H9 (cell line): ENCODE measurements around the gene ACKR3. TPM values are rescaled to one million over a fixed set of nuclear protein-coding genes. Genes with fewer than 3 reads are reported as not detected.

ENCODE experiments used
- DNase-seq: peaks from one replicate; pipeline ENCODE4 v3.0.0-alpha.2; 2017
- H2AFZ ChIP-seq: one replicate; pipeline ENCODE4 v1.6.1; 2013; ENCODE audit warnings: mild to moderate bottlenecking, low read length, control low read depth, moderate library complexity
- H2AK5ac ChIP-seq: 2 replicates; pipeline ENCODE4 v1.6.1; 2013; ENCODE audit warnings: low read length, control low read depth, mixed read lengths; ENCODE audit not compliant: insufficient read length
- H2BK120ac ChIP-seq: one replicate; pipeline ENCODE4 v1.6.1; 2013; ENCODE audit warnings: low read depth, mild to moderate bottlenecking, low read length, control low read depth, inconsistent platforms; ENCODE audit not compliant: poor library complexity, severe bottlenecking
- H2BK12ac ChIP-seq: 2 replicates; pipeline ENCODE4 v1.6.1; 2013; ENCODE audit warnings: low read length, control low read depth, mixed read lengths, low read depth; ENCODE audit not compliant: insufficient read length
- H2BK15ac ChIP-seq: 2 replicates; pipeline ENCODE4 v1.6.1; 2013; ENCODE audit warnings: low read depth, low read length, control low read depth
- H2BK20ac ChIP-seq: one replicate; pipeline ENCODE4 v1.6.1; 2013; ENCODE audit warnings: low read depth, mild to moderate bottlenecking, low read length, control low read depth, inconsistent platforms; ENCODE audit not compliant: poor library complexity, severe bottlenecking
- H2BK5ac ChIP-seq: 2 replicates; pipeline ENCODE4 v1.6.1; 2013; ENCODE audit warnings: low read length, control low read depth, mixed read lengths; ENCODE audit not compliant: insufficient read length
- H3K14ac ChIP-seq: 2 replicates; pipeline ENCODE4 v1.6.1; 2013; ENCODE audit warnings: low read length, control low read depth; ENCODE audit not compliant: insufficient read depth
- H3K18ac ChIP-seq: 2 replicates; pipeline ENCODE4 v1.6.1; 2013; ENCODE audit warnings: low read depth, mild to moderate bottlenecking, mixed read lengths, low read length, control low read depth; ENCODE audit not compliant: insufficient read length
- H3K23ac ChIP-seq: 2 replicates; pipeline ENCODE4 v1.6.1; 2013; ENCODE audit warnings: low read length, control low read depth, mixed read lengths, low read depth; ENCODE audit not compliant: insufficient read length
- H3K23me2 ChIP-seq: 2 replicates; pipeline ENCODE4 v1.6.1; 2013; ENCODE audit warnings: low read depth, mild to moderate bottlenecking, mixed read lengths, low read length, control low read depth; ENCODE audit not compliant: insufficient read length, poor library complexity, severe bottlenecking
- H3K27ac ChIP-seq: 2 replicates; pipeline ENCODE4 v1.5.1; 2013; ENCODE audit warnings: low read length, control low read depth, mixed read lengths, low read depth; ENCODE audit not compliant: insufficient read length
- H3K27me3 ChIP-seq: 2 replicates; pipeline ENCODE4 v1.6.1; 2013; ENCODE audit warnings: low read length, control low read depth, inconsistent platforms; ENCODE audit not compliant: insufficient read depth
- H3K4ac ChIP-seq: 2 replicates; pipeline ENCODE4 v1.6.1; 2013; ENCODE audit warnings: low read depth, mild to moderate bottlenecking, control low read depth, inconsistent platforms, low read length, moderate library complexity
- H3K4me1 ChIP-seq: 2 replicates; pipeline ENCODE4 v1.6.1; 2013; ENCODE audit warnings: low read length, control low read depth, inconsistent platforms; ENCODE audit not compliant: insufficient read depth
- H3K4me2 ChIP-seq: 2 replicates; pipeline ENCODE4 v1.6.1; 2013; ENCODE audit warnings: low read length, control low read depth, mixed read lengths; ENCODE audit not compliant: insufficient read length, insufficient read depth
- H3K56ac ChIP-seq: 2 replicates; pipeline ENCODE4 v1.6.1; 2013; ENCODE audit warnings: low read depth, mild to moderate bottlenecking, mixed read lengths, low read length, control low read depth; ENCODE audit not compliant: insufficient read length
- H3K79me1 ChIP-seq: 2 replicates; pipeline ENCODE4 v1.6.1; 2013; ENCODE audit warnings: low read depth, mild to moderate bottlenecking, moderate library complexity, low read length, control low read depth, inconsistent platforms; ENCODE audit not compliant: insufficient read depth, poor library complexity, severe bottlenecking
- H3K79me2 ChIP-seq: 2 replicates; pipeline ENCODE4 v1.6.1; 2013; ENCODE audit warnings: low read length, control low read depth, inconsistent platforms; ENCODE audit not compliant: insufficient read depth
- H3K9ac ChIP-seq: 2 replicates; pipeline ENCODE4 v1.6.1; 2013; ENCODE audit warnings: low read length, control low read depth, mixed read lengths; ENCODE audit not compliant: insufficient read length; ENCODE audit errors: extremely low read depth
- H3K9me3 ChIP-seq: one replicate; pipeline ENCODE4 v1.6.1; 2013; ENCODE audit warnings: low read depth, low read length, inconsistent platforms; ENCODE audit not compliant: control insufficient read depth
- H3T11ph ChIP-seq: one replicate; pipeline ENCODE4 v1.6.1; 2013; ENCODE audit warnings: mild to moderate bottlenecking, low read length, control low read depth, inconsistent platforms
- H4K20me1 ChIP-seq: one replicate; pipeline ENCODE4 v1.6.1; 2013; ENCODE audit not compliant: control insufficient read depth, insufficient read length, insufficient read depth
- H4K5ac ChIP-seq: 2 replicates; pipeline ENCODE4 v1.6.1; 2013; ENCODE audit warnings: low read depth, mild to moderate bottlenecking, mixed read lengths, low read length, control low read depth; ENCODE audit not compliant: insufficient read length
- H4K8ac ChIP-seq: replicated peaks from 2 replicates; pipeline ENCODE4 v1.6.1; 2013; ENCODE audit warnings: low read length, control low read depth, mixed read lengths, low read depth; ENCODE audit not compliant: insufficient read length
- H4K91ac ChIP-seq: 2 replicates; pipeline ENCODE4 v1.6.1; 2013; ENCODE audit warnings: low read depth, mild to moderate bottlenecking, moderate library complexity, mixed read lengths, low read length, control low read depth; ENCODE audit not compliant: insufficient read length
- H3K27ac Mint-ChIP-seq, 3 experiments: 2 replicates in 2 of 3; 3 replicates in 1 of 3; pipeline ENCODE4 v1.8.0; 2020 to 2021; ENCODE audit warnings: mixed read lengths in 3 of 3, mild to moderate bottlenecking in 1 of 3, moderate library complexity in 1 of 3
- H3K27me3 Mint-ChIP-seq: 2 replicates; pipeline ENCODE4 v1.8.0; 2021; ENCODE audit warnings: low read depth, mild to moderate bottlenecking, moderate library complexity, mixed read lengths
- H3K36me3 Mint-ChIP-seq, 3 experiments: 2 replicates in 2 of 3; 3 replicates in 1 of 3; pipeline ENCODE4 v1.8.0; 2020 to 2021; ENCODE audit warnings: low read depth in 3 of 3, mixed read lengths in 3 of 3; ENCODE audit not compliant: insufficient read depth in 1 of 3
- H3K4me1 Mint-ChIP-seq, 2 experiments: 2 replicates each; pipeline ENCODE4 v1.8.0; 2020; ENCODE audit warnings: mixed read lengths in 2 of 2
- H3K4me3 Mint-ChIP-seq, 2 experiments: 2 replicates in 1 of 2; 3 replicates in 1 of 2; pipeline ENCODE4 v1.8.0; 2020 to 2021; ENCODE audit warnings: mild to moderate bottlenecking in 2 of 2, mixed read lengths in 2 of 2, moderate library complexity in 1 of 2
- H3K9me3 Mint-ChIP-seq, 2 experiments: 2 replicates in 1 of 2; 3 replicates in 1 of 2; pipeline ENCODE4 v1.8.0; 2020; ENCODE audit warnings: mild to moderate bottlenecking in 2 of 2, mixed read lengths in 2 of 2, moderate library complexity in 1 of 2
- CTCF ChIP-seq: fragments of 200-600 bp; sonication (generic); conservative IDR thresholded peaks from 3 replicates; pipeline ENCODE4 v1.8.0; 2021; ENCODE audit warnings: antibody characterized with exemption, mild to moderate bottlenecking
- WGBS: extraction: QIAGEN DNeasy Blood & Tissue Kit; methylation state at CpG from one replicate; pipeline ENCODE4 v1.1.7; 2013; ENCODE audit warnings: missing lambda C conversion rate, low lambda C conversion rate, mixed read lengths; ENCODE audit not compliant: insufficient read length; ENCODE audit errors: extremely low coverage; 5-methylcytosine and 5-hydroxymethylcytosine counted together
- total RNA-seq: library from RNA; stranded (reverse); gene quantifications from 2 replicates; pipeline ENCODE4 v1.2.1, GENCODE V29; 2021

The ACKR3 gene
- total RNA-seq, 1 experiment from 2014 or later = 0.44 TPM

GRCh38 chr2:236527159-236527630, 42.4 kb upstream of the ACKR3 start:
- Histone ChIP-seq H2AFZ (no peak overlapping the region), H3T11ph (no peak overlapping the region), H2BK20ac (no peak overlapping the region), H3K23ac (no peak overlapping the region), H3K9me3 (no peaks in the 10 kb centered on the region), H3K18ac (no peak overlapping the region), H4K91ac (no peak overlapping the region), H4K5ac (no peak overlapping the region), H4K8ac (no peak overlapping the region), H3K23me2 (no peaks in the 10 kb centered on the region), H3K79me2 (no peaks in the 10 kb centered on the region), H2BK5ac (no peak overlapping the region), H3K4ac (no peak overlapping the region), H2BK12ac (no peak overlapping the region), H3K27ac (no peak overlapping the region), H3K14ac (no peak overlapping the region), H3K79me1 (no peaks in the 10 kb centered on the region), H2AK5ac (no peak overlapping the region), H3K27me3 (no peaks in the 10 kb centered on the region), H4K20me1 (no peaks in the 10 kb centered on the region), H2BK15ac (no peak overlapping the region), H3K4me1 (no peaks in the 10 kb centered on the region), H2BK120ac (no peak overlapping the region), H3K9ac (no peak overlapping the region), H3K4me2 (no peak overlapping the region), H3K56ac (no peak overlapping the region)
- Mint-ChIP-seq H3K27ac (no peak overlapping the region), H3K27me3 (peaks cover 9% of the 10 kb centered on the region), H3K4me1 (no peaks in the 10 kb centered on the region), H3K36me3 (no peaks in the 10 kb centered on the region), H3K4me3 (no peak overlapping the region), H3K9me3 (no peaks in the 10 kb centered on the region; a peak in 1 of 5 replicates)
- no CpG with 5 or more reads among the region's 9 CpGs for WGBS
- no peak for DNase-seq
- TF ChIP-seq CTCF = no peak
